Mammary epithelial cell (primary cell): ENCODE results near the gene XPO5.

Experiments used
- CTCF ChIP-seq, 2 donors: IDR thresholded peaks in 1 of 2; conservative IDR thresholded peaks in 1 of 2; 2 replicates each; pipeline ENCODE4 v1.5.1; 2011 to 2012; ENCODE audit warnings: inconsistent platforms in 2 of 2, low read length in 2 of 2, mild to moderate bottlenecking in 2 of 2, control low read depth in 1 of 2, low read depth in 1 of 2; ENCODE audit not compliant: insufficient read depth in 1 of 2; ENCODE audit errors: extremely low read depth in 1 of 2
- EZH2 ChIP-seq: IDR thresholded peaks from 2 replicates; pipeline ENCODE4 v1.6.1; 2012; ENCODE audit warnings: low read length, inconsistent platforms, borderline replicate concordance

GRCh38 chr6:43609402-43609801, 33.6 kb upstream of the XPO5 start:
- TF ChIP-seq CTCF (conservative IDR thresholded peaks at IDR 0.05 in 1 of 2, IDR thresholded peaks at IDR 0.05 in 1 of 2; ENCODE audit: extremely low read depth in 1 of 2, insufficient read depth in 1 of 2, low read depth in 1 of 2, low read length in 2 of 2), result no peak
- no peak for TF ChIP-seq EZH2
